HepG2 (cell line): Measurements from ENCODE around the gene CDC26. TPM values are rescaled to one million over a fixed set of nuclear protein-coding genes. Genes with fewer than 3 reads are reported as not detected.

ENCODE experiments used
- polyA plus RNA-seq, 8 experiments: library from polyadenylated mRNA; depleted of rRNA in 3 of 8; stranded (reverse) in 7 of 8; unstranded in 1 of 8; fragments of >200 nt; fragmentation: Illumina TruSeq in 4 of 8; extraction: Trizol in 4 of 8; gene quantifications; 2 replicates each; pipeline versions ENCODE4 v1.2.1 to v1.2.3, GENCODE V29; 2011 to 2016; ENCODE audit warnings: low read depth in 4 of 8, missing spikeins in 1 of 8, mixed read lengths in 1 of 8; ENCODE audit not compliant: insufficient read depth in 1 of 8
- total RNA-seq, 5 experiments: library from RNA; depleted of rRNA; stranded (reverse); fragments of >200 nt; fragmentation: Illumina TruSeq; extraction: Trizol; gene quantifications; 2 replicates each; pipeline ENCODE4 v1.2.3, GENCODE V29; 2016; ENCODE audit warnings: low read depth in 1 of 5

The CDC26 gene
- total and polyA plus RNA-seq, 2 of the 13 experiments (the other 11 are each of a cell fraction or from before 2014, with no cell fraction given), result 26.6 to 57.9 TPM

Other genes with a start within 250 kb of the CDC26 start
- 3.7 and 5.6 TPM in 2 replicates for gene ZFP37, start 218.8 kb downstream of the CDC26 start, total RNA-seq (2016; rRNA removed; fragmentation: Illumina TruSeq; extraction: Trizol)
- 0.78 and 1.1 TPM in 2 replicates for gene ZFP37, start 218.8 kb downstream of the CDC26 start, polyA plus RNA-seq (2011; rRNA removed)
- 6.0 and 9.3 TPM in 2 replicates for gene SLC31A2, start 124.6 kb downstream of the CDC26 start, total RNA-seq (2016; rRNA removed; fragmentation: Illumina TruSeq; extraction: Trizol)
- gene SLC31A2, start 124.6 kb downstream of the CDC26 start, polyA plus RNA-seq (2011; rRNA removed), result 10.2 and 10.9 TPM in 2 replicates
- 11.8 and 12.3 TPM in 2 replicates for gene FKBP15, start 54.3 kb downstream of the CDC26 start, total RNA-seq (2016; rRNA removed; fragmentation: Illumina TruSeq; extraction: Trizol)
- 18.6 and 23.4 TPM in 2 replicates for gene FKBP15, start 54.3 kb downstream of the CDC26 start, polyA plus RNA-seq (2011; rRNA removed)
- gene SLC31A1, start 54.0 kb downstream of the CDC26 start, total RNA-seq (2016; rRNA removed; fragmentation: Illumina TruSeq; extraction: Trizol), result 45.9 and 70.0 TPM in 2 replicates
- 51.3 and 62.9 TPM in 2 replicates for gene SLC31A1, start 54.0 kb downstream of the CDC26 start, polyA plus RNA-seq (2011; rRNA removed)
- 49.0 and 64.9 TPM in 2 replicates for gene PRPF4, start 86 bp upstream of the CDC26 start, total RNA-seq (2016; rRNA removed; fragmentation: Illumina TruSeq; extraction: Trizol)
- gene PRPF4, start 86 bp upstream of the CDC26 start, polyA plus RNA-seq (2011; rRNA removed), result 10.3 and 11.1 TPM in 2 replicates
- 0.13 TPM in 1 of 2 replicates, not detected in the other for gene RNF183, start 27.8 kb upstream of the CDC26 start, total RNA-seq (2016; rRNA removed; fragmentation: Illumina TruSeq; extraction: Trizol)
- 6.5 and 7.3 TPM in 2 replicates for gene RNF183, start 27.8 kb upstream of the CDC26 start, polyA plus RNA-seq (2011; rRNA removed)
- gene WDR31, start 64.7 kb upstream of the CDC26 start, total RNA-seq (2016; rRNA removed; fragmentation: Illumina TruSeq; extraction: Trizol), result 0.33 and 0.56 TPM in 2 replicates
- 1.6 and 1.7 TPM in 2 replicates for gene WDR31, start 64.7 kb upstream of the CDC26 start, polyA plus RNA-seq (2011; rRNA removed)
- 0.09 and 0.13 TPM in 2 replicates for gene BSPRY, start 74.0 kb upstream of the CDC26 start, total RNA-seq (2016; rRNA removed; fragmentation: Illumina TruSeq; extraction: Trizol)
- 0.26 and 0.37 TPM in 2 replicates for gene BSPRY, start 74.0 kb upstream of the CDC26 start, polyA plus RNA-seq (2011; rRNA removed)
- gene HDHD3, start 101.4 kb upstream of the CDC26 start, total RNA-seq (2016; rRNA removed; fragmentation: Illumina TruSeq; extraction: Trizol), result 23.0 and 23.1 TPM in 2 replicates
- gene HDHD3, start 101.4 kb upstream of the CDC26 start, polyA plus RNA-seq (2011; rRNA removed), result 38.5 and 52.1 TPM in 2 replicates
- 21.8 and 23.0 TPM in 2 replicates for gene ALAD, start 125.7 kb upstream of the CDC26 start, total RNA-seq (2016; rRNA removed; fragmentation: Illumina TruSeq; extraction: Trizol)
- 30.1 and 40.5 TPM in 2 replicates for gene ALAD, start 125.7 kb upstream of the CDC26 start, polyA plus RNA-seq (2011; rRNA removed)
- gene POLE3, start 135.1 kb upstream of the CDC26 start, total RNA-seq (2016; rRNA removed; fragmentation: Illumina TruSeq; extraction: Trizol), result 77.2 and 93.1 TPM in 2 replicates
- 25.9 and 36.0 TPM in 2 replicates for gene POLE3, start 135.1 kb upstream of the CDC26 start, polyA plus RNA-seq (2011; rRNA removed)
- 0.18 and 0.31 TPM in 2 replicates for gene C9orf43, start 135.2 kb upstream of the CDC26 start, total RNA-seq (2016; rRNA removed; fragmentation: Illumina TruSeq; extraction: Trizol)
- gene C9orf43, start 135.2 kb upstream of the CDC26 start, polyA plus RNA-seq (2011; rRNA removed), result 0.14 and 0.24 TPM in 2 replicates
- gene RGS3, start 188.2 kb upstream of the CDC26 start, total RNA-seq (2016; rRNA removed; fragmentation: Illumina TruSeq; extraction: Trizol), result 26.7 and 28.8 TPM in 2 replicates
- 17.1 and 18.9 TPM in 2 replicates for gene RGS3, start 188.2 kb upstream of the CDC26 start, polyA plus RNA-seq (2011; rRNA removed)